Suprapubic skin (tissue), 4 donors: ENCODE data around the gene SYTL1. TPM values are rescaled to one million over a fixed set of nuclear protein-coding genes. Genes with fewer than 3 reads are reported as not detected.
A peak's percentile ranks its signal among the peaks of the same experiment; 100 is the strongest.

Experiments used
- DNase-seq, 2 donors: peaks; one replicate each; pipeline ENCODE4 v3.0.0-alpha.2; 2019; ENCODE audit warnings: low spot score in 2 of 2
- H3K27ac ChIP-seq: fragments of 200-600 bp; sonication (generic); one replicate; pipeline ENCODE4 v1.5.1; 2019
- H3K27me3 ChIP-seq: fragments of 200-600 bp; sonication (generic); one replicate; pipeline ENCODE4 v1.5.1; 2019
- H3K36me3 ChIP-seq: fragments of 200-600 bp; sonication (generic); one replicate; pipeline ENCODE4 v1.5.1; 2019
- H3K4me1 ChIP-seq: fragments of 200-600 bp; sonication (generic); one replicate; pipeline ENCODE4 v1.5.1; 2019
- H3K4me3 ChIP-seq: fragments of 200-600 bp; sonication (generic); one replicate; pipeline ENCODE4 v1.5.1; 2019; ENCODE audit warnings: mild to moderate bottlenecking
- H3K9me3 ChIP-seq: fragments of 200-600 bp; sonication (generic); one replicate; pipeline ENCODE4 v1.5.1; 2019
- EP300 ChIP-seq: sonication (generic); formaldehyde crosslinking; IDR thresholded peaks from one replicate; pipeline ENCODE4 v1.6.1; 2017; ENCODE audit warnings: antibody characterized with exemption
- POLR2A ChIP-seq, 2 donors: fragments of 450-650 bp; IDR thresholded peaks; one replicate each; pipeline ENCODE4 v1.6.1; 2017; ENCODE audit warnings: antibody characterized with exemption in 2 of 2, mild to moderate bottlenecking in 2 of 2, moderate library complexity in 2 of 2
- POLR2AphosphoS5 ChIP-seq, 3 donors: sonication (generic); formaldehyde crosslinking; IDR thresholded peaks; one replicate each; pipeline ENCODE4 v1.6.1; 2017; ENCODE audit warnings: antibody characterized with exemption in 3 of 3
- WGBS: methylation state at CpG from one replicate; pipeline ENCODE4 v1.1.5; 2018; 5-methylcytosine and 5-hydroxymethylcytosine counted together
- total RNA-seq, 4 donors: library from RNA; depleted of rRNA; stranded (reverse); fragments of >200 nt; gene quantifications; one replicate each; pipeline ENCODE4 v1.1.0, GENCODE V29; 2016
- TF ChIP-seq, protein P1 (sequence below), 2 donors: fragments of 200-600 bp in 1 of 2; fragments of 450-650 bp in 1 of 2; sonication (generic) in 1 of 2; IDR thresholded peaks; one replicate each; pipeline ENCODE4 v1.5.1; 2016 to 2019; ENCODE audit warnings: antibody characterized with exemption in 2 of 2, mild to moderate bottlenecking in 1 of 2, moderate library complexity in 1 of 2

Gene SYTL1
- total RNA-seq, 4 donors from 2014 or later: 142 to 176 (median 168) TPM

DNA sequence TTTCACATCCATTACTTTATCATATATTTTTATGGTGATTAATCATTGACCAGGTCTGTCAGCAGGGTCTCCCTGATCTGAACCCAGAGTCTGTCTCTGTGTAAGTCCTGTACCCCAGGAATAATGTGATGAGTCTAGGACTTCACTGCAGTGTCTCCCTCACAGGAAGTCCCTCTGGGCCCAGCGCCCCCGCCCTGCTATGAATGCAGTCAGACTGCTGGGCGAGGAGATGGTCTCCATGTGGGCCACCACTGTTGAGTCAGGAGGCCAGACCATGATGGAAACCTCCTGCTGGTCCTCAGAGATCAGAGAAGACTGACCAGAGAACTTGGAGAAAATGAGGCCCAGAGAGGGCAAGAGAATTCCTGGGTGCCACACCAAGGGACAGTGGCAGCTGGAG is 10.4 kb upstream of the SYTL1 start:
- peaks cover 65% of the 10 kb centered on the region for H3K36me3 ChIP-seq
- TF ChIP-seq, protein P1, sequence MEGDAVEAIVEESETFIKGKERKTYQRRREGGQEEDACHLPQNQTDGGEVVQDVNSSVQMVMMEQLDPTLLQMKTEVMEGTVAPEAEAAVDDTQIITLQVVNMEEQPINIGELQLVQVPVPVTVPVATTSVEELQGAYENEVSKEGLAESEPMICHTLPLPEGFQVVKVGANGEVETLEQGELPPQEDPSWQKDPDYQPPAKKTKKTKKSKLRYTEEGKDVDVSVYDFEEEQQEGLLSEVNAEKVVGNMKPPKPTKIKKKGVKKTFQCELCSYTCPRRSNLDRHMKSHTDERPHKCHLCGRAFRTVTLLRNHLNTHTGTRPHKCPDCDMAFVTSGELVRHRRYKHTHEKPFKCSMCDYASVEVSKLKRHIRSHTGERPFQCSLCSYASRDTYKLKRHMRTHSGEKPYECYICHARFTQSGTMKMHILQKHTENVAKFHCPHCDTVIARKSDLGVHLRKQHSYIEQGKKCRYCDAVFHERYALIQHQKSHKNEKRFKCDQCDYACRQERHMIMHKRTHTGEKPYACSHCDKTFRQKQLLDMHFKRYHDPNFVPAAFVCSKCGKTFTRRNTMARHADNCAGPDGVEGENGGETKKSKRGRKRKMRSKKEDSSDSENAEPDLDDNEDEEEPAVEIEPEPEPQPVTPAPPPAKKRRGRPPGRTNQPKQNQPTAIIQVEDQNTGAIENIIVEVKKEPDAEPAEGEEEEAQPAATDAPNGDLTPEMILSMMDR (IDR thresholded peaks at IDR 0.05): no peak
- TF ChIP-seq EP300: no peak
- TF ChIP-seq POLR2A (IDR thresholded peaks at IDR 0.05): no peak
- no peak for TF ChIP-seq POLR2AphosphoS5 (IDR thresholded peaks at IDR 0.05)
- H3K4me1 ChIP-seq: peaks cover 16% of the 10 kb centered on the region
- H3K27ac ChIP-seq: no peak overlapping the region
- WGBS: 85% methylated on average over 3 of the region's 3 CpGs
- no peaks in the 10 kb centered on the region for H3K9me3 ChIP-seq
- no peaks in the 10 kb centered on the region for H3K27me3 ChIP-seq
- no peak overlapping the region for H3K4me3 ChIP-seq
- no peak for DNase-seq

DNA sequence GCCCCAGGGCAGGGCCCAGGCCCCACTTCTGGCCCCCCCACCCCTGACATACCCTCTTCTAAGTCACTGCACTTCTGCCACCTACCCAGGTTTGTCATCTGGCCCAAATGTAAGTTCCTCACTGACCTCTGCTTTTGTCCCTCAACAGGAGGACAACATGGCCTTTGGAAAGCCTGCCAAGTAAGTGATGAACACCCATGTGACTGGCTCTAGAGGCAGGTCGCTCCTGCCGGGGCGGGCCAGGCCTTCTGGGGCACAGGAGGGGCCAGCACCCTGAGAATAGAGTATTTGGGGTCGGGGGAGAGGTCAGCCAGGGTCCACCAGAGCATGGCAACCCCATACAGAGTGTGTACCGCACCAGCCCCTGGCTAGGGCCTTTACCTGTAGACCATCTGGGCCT is 9.9 kb upstream of the SYTL1 start:
- H3K4me1 ChIP-seq: peaks cover 11% of the 10 kb centered on the region
- TF ChIP-seq EP300 (no peak), POLR2AphosphoS5 (IDR thresholded peaks at IDR 0.05) (no peak), POLR2A (IDR thresholded peaks at IDR 0.05) (no peak)
- TF ChIP-seq, protein P1 (IDR thresholded peaks at IDR 0.05): no peak
- no peak overlapping the region for H3K27ac ChIP-seq
- DNase-seq: no peak
- H3K9me3 ChIP-seq: no peaks in the 10 kb centered on the region
- peaks cover 67% of the 10 kb centered on the region for H3K36me3 ChIP-seq
- no peaks in the 10 kb centered on the region for H3K27me3 ChIP-seq
- 83% methylated on average over 5 of the region's 5 CpGs for WGBS
- H3K4me3 ChIP-seq: no peak overlapping the region

DNA sequence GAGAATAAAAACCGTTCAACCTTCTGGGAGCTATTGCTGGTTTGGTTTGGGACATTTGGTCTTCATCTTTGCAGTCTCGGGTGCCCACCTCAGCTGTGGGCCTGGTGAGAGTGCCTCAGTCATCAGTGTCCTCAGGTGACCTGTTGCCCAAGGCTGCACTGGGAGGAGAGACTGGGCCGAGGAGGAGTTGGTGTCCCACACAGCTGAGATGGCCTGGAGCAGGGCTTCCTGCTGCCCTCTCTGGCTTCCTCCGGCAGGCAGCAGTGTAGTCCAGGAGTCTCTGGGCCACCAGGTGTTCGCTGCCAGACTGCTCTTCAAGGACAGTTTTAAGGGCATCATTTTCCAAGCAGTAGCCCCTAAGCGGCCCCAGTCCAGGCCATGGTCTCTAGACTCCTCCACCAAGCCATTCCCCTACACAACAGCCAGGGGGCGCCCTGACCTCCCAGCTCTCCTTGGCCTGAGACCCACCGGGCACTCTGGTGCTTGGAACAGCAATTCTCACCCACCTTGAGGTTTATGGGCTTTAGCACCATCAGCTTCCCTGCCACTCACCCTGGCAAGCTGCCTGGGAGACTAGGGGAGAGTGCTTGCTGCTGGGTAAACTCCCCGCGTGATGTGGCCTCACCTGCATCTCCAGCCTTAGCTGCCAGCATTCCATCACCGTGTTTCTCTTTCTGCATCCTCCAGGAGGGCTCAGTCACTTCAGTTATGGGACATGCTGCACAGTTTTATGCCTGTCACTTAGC is 9.1 kb upstream of the SYTL1 start:
- no peak overlapping the region for H3K4me3 ChIP-seq
- H3K9me3 ChIP-seq: no peaks in the 10 kb centered on the region
- TF ChIP-seq, protein P1 (IDR thresholded peaks at IDR 0.05): peak; percentile 61 to 88
- TF ChIP-seq POLR2AphosphoS5 (IDR thresholded peaks at IDR 0.05): no peak
- TF ChIP-seq EP300: no peak
- no peak for TF ChIP-seq POLR2A (IDR thresholded peaks at IDR 0.05)
- H3K36me3 ChIP-seq: peaks cover 67% of the 10 kb centered on the region
- peaks cover 3% of the 10 kb centered on the region for H3K4me1 ChIP-seq
- WGBS: 61% methylated on average over 8 of the region's 11 CpGs
- H3K27me3 ChIP-seq: no peaks in the 10 kb centered on the region
- no peak for DNase-seq
- H3K27ac ChIP-seq: no peak overlapping the region

DNA sequence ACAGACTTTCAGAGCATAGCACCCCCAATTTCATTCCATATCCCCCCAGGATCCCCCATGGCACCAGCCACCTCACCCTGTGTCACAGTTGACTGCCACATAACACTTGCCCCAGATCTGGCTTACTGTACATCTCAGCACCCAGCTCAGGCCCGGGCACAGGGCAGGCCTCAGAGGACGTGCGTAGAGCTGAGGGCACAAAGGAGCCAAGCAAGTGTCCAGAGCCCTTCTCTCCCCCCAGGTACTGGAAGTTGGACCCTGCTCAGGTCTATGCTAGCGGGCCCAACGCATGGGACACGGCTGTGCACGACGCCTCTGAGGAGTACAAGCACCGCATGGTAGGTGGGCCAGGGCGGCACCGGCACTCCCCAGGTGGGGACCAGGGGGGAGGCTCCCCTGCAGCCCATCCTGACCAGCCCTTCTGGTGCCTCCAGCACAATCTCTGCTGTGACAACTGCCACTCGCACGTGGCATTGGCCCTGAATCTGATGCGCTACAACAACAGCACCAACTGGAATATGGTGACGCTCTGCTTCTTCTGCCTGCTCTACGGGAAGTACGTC is 8.0 kb upstream of the SYTL1 start:
- Histone ChIP-seq H3K27ac (no peak overlapping the region), H3K4me1 (peaks cover 3% of the 10 kb centered on the region), H3K9me3 (no peaks in the 10 kb centered on the region), H3K4me3 (no peak overlapping the region), H3K36me3 (peaks cover 63% of the 10 kb centered on the region), H3K27me3 (no peaks in the 10 kb centered on the region)
- no peak for DNase-seq
- WGBS: 98% methylated on average over 11 of the region's 17 CpGs
- TF ChIP-seq POLR2A (IDR thresholded peaks at IDR 0.05) (no peak), EP300 (no peak), POLR2AphosphoS5 (IDR thresholded peaks at IDR 0.05) (no peak)
- TF ChIP-seq, protein P1 (IDR thresholded peaks at IDR 0.05): no peak
